OCI-LY1 (cell line): ENCODE measurements around the gene TNRC6C.

ENCODE experiments used
- H2AFZ ChIP-seq: fragments of 200-600 bp; sonication (generic), shearing (Covaris generic); 2 replicates; pipeline ENCODE4 v1.6.0; 2014; ENCODE audit warnings: antibody characterized with exemption, mild to moderate bottlenecking, low read length
- H3F3A ChIP-seq: fragments of 200-600 bp; sonication (generic), shearing (Covaris generic); 2 replicates; pipeline ENCODE4 v1.6.0; 2014; ENCODE audit warnings: mild to moderate bottlenecking, antibody characterized with exemption, low read length, moderate library complexity; ENCODE audit not compliant: insufficient read depth
- H3K27ac ChIP-seq: fragments of 200-600 bp; sonication (generic); 2 replicates; pipeline ENCODE4 v1.5.1; 2014; ENCODE audit warnings: low read length, mixed run types, mild to moderate bottlenecking, low read depth; ENCODE audit not compliant: poor library complexity, severe bottlenecking
- H3K27me3 ChIP-seq: fragments of 200-600 bp; sonication (generic); 2 replicates; pipeline ENCODE4 v1.6.0; 2014; ENCODE audit warnings: antibody characterized with exemption, mild to moderate bottlenecking, low read length, moderate library complexity; ENCODE audit not compliant: insufficient read depth
- H3K36me3 ChIP-seq: fragments of 200-600 bp; sonication (generic); 2 replicates; pipeline ENCODE4 v1.6.1; 2014; ENCODE audit warnings: mild to moderate bottlenecking, antibody characterized with exemption, low read length, moderate library complexity, mixed read lengths; ENCODE audit not compliant: insufficient read depth
- H3K4me1 ChIP-seq: fragments of 200-600 bp; sonication (generic); 2 replicates; pipeline ENCODE4 v1.5.1; 2014; ENCODE audit warnings: mild to moderate bottlenecking, low read length, moderate library complexity; ENCODE audit not compliant: insufficient read depth, severe bottlenecking
- H3K4me2 ChIP-seq: fragments of 200-600 bp; sonication (generic), shearing (Covaris generic); 2 replicates; pipeline ENCODE4 v1.6.1; 2014; ENCODE audit warnings: low read length
- H3K4me3 ChIP-seq: fragments of 200-600 bp; sonication (generic); 2 replicates; pipeline ENCODE4 v1.5.1; 2014; ENCODE audit warnings: low read length, low read depth, mild to moderate bottlenecking, mixed read lengths; ENCODE audit not compliant: poor library complexity, severe bottlenecking
- H3K79me2 ChIP-seq: fragments of 200-600 bp; shearing (Covaris generic); 2 replicates; pipeline ENCODE4 v1.6.1; 2016; ENCODE audit warnings: mixed run types, low read length, mixed read lengths; ENCODE audit not compliant: insufficient read depth
- H3K9ac ChIP-seq: fragments of 200-600 bp; sonication (generic), shearing (Covaris generic); 2 replicates; pipeline ENCODE4 v1.6.1; 2014; ENCODE audit warnings: mild to moderate bottlenecking, low read length, mixed read lengths
- H3K9me2 ChIP-seq: fragments of 200-600 bp; sonication (generic), shearing (Covaris generic); 2 replicates; pipeline ENCODE4 v1.6.1; 2014; ENCODE audit warnings: low read depth, mild to moderate bottlenecking, low read length, mixed read lengths
- H3K9me3 ChIP-seq: fragments of 200-600 bp; shearing (Covaris generic); 2 replicates; pipeline ENCODE4 v1.6.1; 2014; ENCODE audit warnings: low read length, mixed read lengths
- H4K20me1 ChIP-seq: fragments of 200-600 bp; sonication (generic), shearing (Covaris generic); 2 replicates; pipeline ENCODE4 v1.6.0; 2016; ENCODE audit warnings: mild to moderate bottlenecking, low read length; ENCODE audit not compliant: insufficient read depth
- CTCF ChIP-seq: fragments of 200-600 bp; sonication (generic), shearing (Covaris generic); IDR thresholded peaks from 2 replicates; pipeline ENCODE4 v1.5.1; 2017; ENCODE audit warnings: mild to moderate bottlenecking, antibody characterized with exemption, low read length, moderate library complexity, mixed read lengths
- EZH2 ChIP-seq: fragments of 200-600 bp; sonication (generic), shearing (Covaris generic); IDR thresholded peaks from 2 replicates; pipeline ENCODE4 v1.8.0; 2017; ENCODE audit warnings: borderline replicate concordance, mixed run types, mild to moderate bottlenecking, antibody characterized with exemption, low read length, moderate library complexity, mixed read lengths

The TNRC6C gene

GRCh38 chr17:77941004-77941403 lies 17.5 kb upstream of the TNRC6C start:
- Histone ChIP-seq H3K27me3 (no peaks in the 10 kb centered on the region; the same call in 1 of the 2 replicates), H3K9ac (no peak overlapping the region), H3K36me3 (no peaks in the 10 kb centered on the region), H2AFZ (no peak overlapping the region), H3K9me2 (no peaks in the 10 kb centered on the region), H3K4me3 (no peak overlapping the region), H3K9me3 (no peaks in the 10 kb centered on the region), H3K27ac (no peak overlapping the region), H3K79me2 (no peaks in the 10 kb centered on the region), H3K4me2 (no peak overlapping the region), H3F3A (no peaks in the 10 kb centered on the region), H4K20me1 (no peaks in the 10 kb centered on the region), H3K4me1 (no peaks in the 10 kb centered on the region)
- TF ChIP-seq CTCF (no peak), EZH2 (no peak)

- Histone ChIP-seq H4K20me1 (no peaks in the 10 kb centered on the region), H2AFZ (no peak overlapping the region), H3K9ac (no peak overlapping the region), H3K4me1 (no peaks in the 10 kb centered on the region), H3K36me3 (no peaks in the 10 kb centered on the region), H3K27me3 (no peaks in the 10 kb centered on the region), H3K4me3 (no peak overlapping the region), H3F3A (no peaks in the 10 kb centered on the region), H3K27ac (no peak overlapping the region), H3K9me2 (no peaks in the 10 kb centered on the region), H3K9me3 (no peaks in the 10 kb centered on the region), H3K4me2 (no peak overlapping the region), H3K79me2 (no peaks in the 10 kb centered on the region)
- no peak for TF ChIP-seq EZH2
- TF ChIP-seq CTCF = no peak
These were observed 16.2 kb upstream of the TNRC6C start for GRCh38 chr17:77942112-77942988.

- TF ChIP-seq CTCF (no peak), EZH2 (no peak)
- H3K27ac ChIP-seq = no peak overlapping the region
- H3K36me3 ChIP-seq = no peaks in the 10 kb centered on the region
- no peaks in the 10 kb centered on the region for H3K27me3 ChIP-seq
- no peak overlapping the region for H3K9ac ChIP-seq
- no peaks in the 10 kb centered on the region for H4K20me1 ChIP-seq
- no peak overlapping the region for H3K4me3 ChIP-seq
- no peak overlapping the region for H2AFZ ChIP-seq
- no peaks in the 10 kb centered on the region for H3F3A ChIP-seq
- H3K9me2 ChIP-seq = no peaks in the 10 kb centered on the region
- H3K4me1 ChIP-seq = no peaks in the 10 kb centered on the region
- H3K9me3 ChIP-seq = no peaks in the 10 kb centered on the region
- H3K79me2 ChIP-seq = no peaks in the 10 kb centered on the region
- no peak overlapping the region for H3K4me2 ChIP-seq
These were observed 14.5 kb upstream of the TNRC6C start for GRCh38 chr17:77943971-77944370.
